HG02884 (cell line): Measurements from ENCODE around the gene DIP2C.

Source experiments
- ATAC-seq: cut with Tn5 transposase; IDR thresholded peaks from one replicate; pipeline ENCODE4 v1.9.1; 2021; ENCODE audit warnings: mild to moderate bottlenecking, moderate library complexity; ENCODE audit not compliant: unreplicated experiment

The DIP2C gene

GRCh38 chr10:677750-678661 lies 11.5 kb downstream of the DIP2C start:
- ATAC-seq: no peak

- no peak for ATAC-seq
Measured at GRCh38 chr10:677038-677437, 12.4 kb downstream of the DIP2C start.

- ATAC-seq: no peak
Measured at GRCh38 chr10:676178-676577, 13.3 kb downstream of the DIP2C start.

GRCh38 chr10:675532-675931 lies 13.9 kb downstream of the DIP2C start:
- no peak for ATAC-seq

GRCh38 chr10:673492-673891 lies 16.0 kb downstream of the DIP2C start:
- ATAC-seq: no peak

GRCh38 chr10:672992-673391 lies 16.5 kb downstream of the DIP2C start:
- ATAC-seq: no peak

GRCh38 chr10:672203-672602 lies 17.3 kb downstream of the DIP2C start:
- no peak for ATAC-seq

- ATAC-seq: no peak
Measured at GRCh38 chr10:670990-671389, 18.5 kb downstream of the DIP2C start.

- ATAC-seq: no peak
Measured at GRCh38 chr10:670038-670437, 19.4 kb downstream of the DIP2C start.

GRCh38 chr10:668786-669485 lies 20.5 kb downstream of the DIP2C start:
- no peak for ATAC-seq

- no peak for ATAC-seq
Measured at GRCh38 chr10:667602-668143, 21.8 kb downstream of the DIP2C start.

- ATAC-seq: no peak
Measured at GRCh38 chr10:667096-667495, 22.4 kb downstream of the DIP2C start.

- ATAC-seq: no peak
Measured at GRCh38 chr10:666237-667012, 23.0 kb downstream of the DIP2C start.

GRCh38 chr10:665579-666091 lies 23.8 kb downstream of the DIP2C start:
- no peak for ATAC-seq

- ATAC-seq: no peak
Measured at GRCh38 chr10:664893-665292, 24.6 kb downstream of the DIP2C start.

- no peak for ATAC-seq
Measured at GRCh38 chr10:664301-664700, 25.2 kb downstream of the DIP2C start.

GRCh38 chr10:663831-664251 lies 25.6 kb downstream of the DIP2C start:
- ATAC-seq: no peak

- ATAC-seq: no peak
Measured at GRCh38 chr10:663466-663751, 26.1 kb downstream of the DIP2C start.

GRCh38 chr10:662686-663465 lies 26.6 kb downstream of the DIP2C start:
- no peak for ATAC-seq

- no peak for ATAC-seq
Measured at GRCh38 chr10:662223-662605, 27.3 kb downstream of the DIP2C start.
